Measurements from ENCODE around the gene RIPK4. TPM values are rescaled to one million over a fixed set of nuclear protein-coding genes. Genes with fewer than 3 reads are reported as not detected.
A peak's percentile ranks its signal among the peaks of the same experiment; 100 is the strongest.

Gene RIPK4
- total RNA-seq, 1 donor from 2014 or later, result 6.4 TPM

DNA sequence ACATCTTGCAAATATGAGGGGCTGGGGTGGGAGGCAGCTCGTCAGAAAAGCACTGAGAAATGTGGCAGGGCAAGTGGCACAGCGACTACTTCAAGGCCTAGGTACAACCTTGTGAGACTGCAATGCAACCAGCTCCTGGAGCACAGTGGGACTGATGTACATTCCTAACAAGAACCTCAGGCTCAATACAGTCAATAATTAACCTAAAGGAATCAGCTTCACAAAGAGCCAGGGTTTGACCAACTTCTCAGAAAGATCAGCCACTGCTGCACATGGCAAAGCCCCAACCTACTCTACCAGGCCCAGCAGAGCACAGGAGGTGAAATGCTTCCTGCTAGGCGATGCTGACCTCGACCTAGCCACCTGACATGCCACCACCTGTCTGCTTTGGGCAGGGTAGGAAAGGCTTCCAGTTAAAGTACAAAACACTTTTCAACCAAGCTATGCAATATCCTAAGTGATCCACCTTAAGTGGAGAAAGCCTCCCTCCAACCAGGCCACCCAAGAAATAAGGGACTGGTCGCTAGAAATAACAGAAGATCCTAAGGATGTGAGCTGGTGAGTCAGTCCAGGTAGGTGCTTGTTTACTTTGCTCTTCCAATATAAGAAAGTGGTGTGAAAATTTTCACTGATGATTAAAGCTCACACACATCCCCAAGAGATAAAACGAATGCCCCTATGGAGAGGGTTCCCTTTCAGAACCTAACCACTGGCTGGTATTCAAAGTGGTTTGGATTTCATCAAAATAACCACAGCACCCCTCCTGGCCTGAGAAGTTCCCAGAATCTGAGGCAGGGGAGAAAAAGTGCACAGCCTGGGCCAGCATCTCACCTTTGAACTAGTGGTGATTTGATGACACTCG lies 2.1 kb downstream of the RIPK4 start:
- peak overlapping the region in 1 of 2 donors; percentile 65 for H3K27ac ChIP-seq
- no peaks in the 10 kb centered on the region for H3K27me3 ChIP-seq
- no peaks in the 10 kb centered on the region for H3K9me3 ChIP-seq
- peaks cover 5 to 21% of the 10 kb centered on the region in 2 donors for H3K4me1 ChIP-seq
- no peak for DNase-seq (ENCODE audit: low spot score in 2 of 2)
- intact Hi-C loops (cut with DNase I), result loop anchor here (5.0 to 10.0 kb wide), 3 partner anchors 193 to 1960 kb away; partner anchors contain the start of gene BACE2
- TF ChIP-seq CTCF (IDR thresholded peaks at IDR 0.05), result no peak
- H3K36me3 ChIP-seq, result no peaks in the 10 kb centered on the region
- no peak overlapping the region for H3K4me3 ChIP-seq

DNA sequence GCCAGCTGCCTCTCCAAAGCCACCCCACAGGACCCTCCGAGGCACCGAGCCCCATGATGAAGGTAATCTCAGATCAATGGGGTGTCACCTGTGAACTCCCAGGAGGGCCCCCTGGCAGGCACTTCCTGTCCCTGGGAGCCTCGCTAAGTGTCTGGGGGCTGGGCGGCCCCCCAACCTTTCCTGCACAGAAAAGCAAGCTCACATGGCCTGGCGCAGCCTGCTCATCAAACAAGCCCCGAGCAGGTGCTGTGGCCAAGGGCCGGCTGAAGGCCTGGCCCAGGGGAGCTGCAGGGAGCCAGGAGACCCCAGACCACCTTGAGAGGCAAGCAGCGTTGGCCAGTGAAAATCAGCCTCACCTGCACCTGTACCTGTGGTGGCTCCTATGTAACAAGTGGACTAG lies 2.9 kb downstream of the RIPK4 start:
- no peak for TF ChIP-seq CTCF (IDR thresholded peaks at IDR 0.05)
- no peaks in the 10 kb centered on the region for H3K9me3 ChIP-seq
- no peak for DNase-seq (ENCODE audit: low spot score in 2 of 2)
- H3K36me3 ChIP-seq, result no peaks in the 10 kb centered on the region
- intact Hi-C loops (cut with DNase I), result loop anchor here (10.0 kb wide), 1 partner anchor 1961 kb away; no protein-coding TSS in a partner anchor
- H3K27ac ChIP-seq, result peak overlapping the region in 1 of 2 donors; percentile 51
- no peak overlapping the region for H3K4me3 ChIP-seq
- H3K27me3 ChIP-seq, result no peaks in the 10 kb centered on the region
- H3K4me1 ChIP-seq, result peaks cover 5 to 21% of the 10 kb centered on the region in 2 donors

GRCh38 chr21:41763398-41763931 lies 3.4 kb downstream of the RIPK4 start:
- no peak overlapping the region for H3K4me3 ChIP-seq
- H3K27me3 ChIP-seq, result no peaks in the 10 kb centered on the region
- no peaks in the 10 kb centered on the region for H3K9me3 ChIP-seq
- no peaks in the 10 kb centered on the region for H3K36me3 ChIP-seq
- H3K27ac ChIP-seq, result peak overlapping the region in 1 of 2 donors; percentile 51
- TF ChIP-seq CTCF (IDR thresholded peaks at IDR 0.05), result no peak
- DNase-seq (ENCODE audit: low spot score in 2 of 2), result no peak
- peaks cover 5 to 21% of the 10 kb centered on the region in 2 donors for H3K4me1 ChIP-seq
- intact Hi-C loops (cut with DNase I), result loop anchor here (10.0 kb wide), 1 partner anchor 1961 kb away; no protein-coding TSS in a partner anchor

DNA sequence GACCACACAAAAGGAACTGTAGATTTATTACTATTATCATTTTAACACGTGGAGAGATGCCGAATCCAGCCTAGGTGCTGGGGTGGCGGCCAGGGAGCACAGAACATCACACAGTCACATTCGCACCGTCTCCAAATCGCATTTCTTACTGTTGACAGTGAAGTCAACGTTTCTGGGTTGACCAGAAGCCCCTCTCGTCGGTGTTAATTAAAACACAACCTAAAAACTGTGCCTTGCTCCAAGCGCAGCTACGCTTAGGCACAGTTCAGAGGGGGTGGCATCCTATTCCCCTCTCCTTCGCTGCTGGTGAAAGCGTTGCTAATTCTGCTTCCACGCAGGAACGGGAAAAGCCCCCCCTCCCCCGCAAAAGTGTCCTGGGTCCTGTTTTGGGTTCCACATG lies 4.1 kb downstream of the RIPK4 start:
- H3K36me3 ChIP-seq, result no peaks in the 10 kb centered on the region
- H3K27me3 ChIP-seq, result no peaks in the 10 kb centered on the region
- DNase-seq (ENCODE audit: low spot score in 2 of 2), result no peak
- no peak overlapping the region for H3K4me3 ChIP-seq
- intact Hi-C loops (cut with DNase I), result loop anchor here (10.0 kb wide), 1 partner anchor 1962 kb away; no protein-coding TSS in a partner anchor
- peaks cover 5 to 21% of the 10 kb centered on the region in 2 donors for H3K4me1 ChIP-seq
- H3K9me3 ChIP-seq, result no peaks in the 10 kb centered on the region
- peak overlapping the region in 1 of 2 donors; percentile 74 for H3K27ac ChIP-seq
- no peak for TF ChIP-seq CTCF (IDR thresholded peaks at IDR 0.05)

DNA sequence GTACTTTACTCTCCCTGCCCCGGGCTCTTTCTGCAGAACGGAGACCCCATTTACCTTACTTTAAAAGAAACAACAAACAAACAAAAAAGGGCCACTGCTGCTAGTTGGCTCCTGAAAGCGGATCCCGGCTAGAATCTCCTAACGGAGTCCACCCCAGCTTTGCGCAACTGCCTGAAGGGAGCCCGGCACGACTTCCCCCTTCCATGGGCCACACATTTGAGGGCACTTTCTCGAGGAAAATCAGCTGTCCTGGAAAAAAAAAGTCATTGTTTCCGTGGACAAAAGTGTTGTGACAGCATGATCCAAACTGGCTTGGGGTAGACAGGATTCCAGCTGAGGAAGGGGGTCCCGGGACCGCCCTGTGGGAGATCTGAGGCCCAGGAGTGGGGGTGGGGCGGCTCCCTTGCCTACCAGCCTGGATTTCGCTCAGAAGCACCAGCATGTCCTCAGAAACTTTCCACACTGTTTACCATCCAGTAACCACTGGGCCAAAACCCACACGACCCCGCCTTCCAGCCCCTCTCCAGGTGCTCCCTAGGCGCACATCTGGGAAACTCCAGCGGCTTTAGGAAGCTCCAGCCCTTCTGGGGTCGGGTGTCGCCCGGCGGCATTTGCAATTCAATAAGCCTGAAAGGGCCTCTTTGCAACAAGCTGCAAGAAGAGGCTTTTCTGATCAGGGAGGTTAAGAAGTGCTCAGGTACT lies 4.8 kb downstream of the RIPK4 start:
- intact Hi-C loops (cut with DNase I), result loop anchor here (2.0 to 10.0 kb wide), 2 partner anchors 33 to 1963 kb away; no protein-coding TSS in a partner anchor
- no peak for DNase-seq (ENCODE audit: low spot score in 2 of 2)
- H3K4me3 ChIP-seq, result peak overlapping the region; percentile 36 to 59
- no peaks in the 10 kb centered on the region for H3K36me3 ChIP-seq
- no peak for TF ChIP-seq CTCF (IDR thresholded peaks at IDR 0.05)
- H3K27ac ChIP-seq, result peak overlapping the region; percentile 56 to 74
- no peaks in the 10 kb centered on the region for H3K27me3 ChIP-seq
- no peaks in the 10 kb centered on the region for H3K9me3 ChIP-seq
- H3K4me1 ChIP-seq, result peaks cover 5 to 16% of the 10 kb centered on the region in 2 donors

Measured in ascending aorta (tissue), 2 donors.